Measurements from ENCODE around the gene RNF144B.

The RNF144B gene

GRCh38 chr6:18391023-18391422 is 3.9 kb downstream of the RNF144B start:
- peaks cover 81% of the 10 kb centered on the region in 2 experiments for H3K4me1 ChIP-seq (ENCODE audit: control insufficient read depth in 1 of 2, insufficient read depth in 1 of 2, low read depth in 1 of 2, low read length in 1 of 2)
- peak overlapping the region; percentile 84 to 85 for H3K4me3 ChIP-seq (ENCODE audit: low read depth in 1 of 2, low read length in 1 of 2)
- H3K36me3 ChIP-seq = no peaks in the 10 kb centered on the region
- TF ChIP-seq CTCF (IDR thresholded peaks at IDR 0.05) = no peak
- no peaks in the 10 kb centered on the region for H3K9me3 ChIP-seq
- H3K27me3 ChIP-seq = no peaks in the 10 kb centered on the region
- H3K27ac ChIP-seq = peak overlapping the region; percentile 99

- peaks cover 6% of the 10 kb centered on the region for H3K36me3 ChIP-seq
- H3K9me3 ChIP-seq = no peaks in the 10 kb centered on the region
- H3K27ac ChIP-seq = peak overlapping the region; percentile 99
- no peaks in the 10 kb centered on the region for H3K27me3 ChIP-seq
- H3K4me1 ChIP-seq (ENCODE audit: control insufficient read depth in 1 of 2, insufficient read depth in 1 of 2, low read depth in 1 of 2, low read length in 1 of 2) = peaks cover 85 to 86% of the 10 kb centered on the region in 2 experiments
- H3K4me3 ChIP-seq (ENCODE audit: low read depth in 1 of 2, low read length in 1 of 2) = no peak overlapping the region
- TF ChIP-seq CTCF (IDR thresholded peaks at IDR 0.05) = peak; percentile 59
Observed at GRCh38 chr6:18392346-18392877, 5.3 kb downstream of the RNF144B start.

DNA sequence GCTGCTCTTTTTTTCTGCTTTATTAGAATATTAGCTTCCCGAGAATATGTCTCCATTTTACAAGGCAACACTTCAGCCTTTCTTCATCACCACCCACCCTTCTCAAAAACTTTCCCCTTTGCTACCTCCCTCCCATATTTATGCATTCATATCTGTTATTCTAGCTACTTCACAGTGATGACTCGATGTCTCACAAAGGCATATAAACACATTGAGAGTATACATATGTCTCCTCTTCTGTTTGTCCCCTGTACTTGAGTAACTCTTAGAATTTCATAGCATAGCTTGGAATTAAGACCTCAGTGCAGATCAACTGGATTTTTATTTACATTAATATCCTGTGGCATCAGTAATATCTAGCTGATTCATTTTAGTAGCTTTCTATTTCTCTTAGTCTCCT is 6.5 kb downstream of the RNF144B start:
- Histone ChIP-seq H3K27ac (peak overlapping the region; percentile 99), H3K36me3 (peaks cover 6% of the 10 kb centered on the region), H3K4me1 (ENCODE audit: control insufficient read depth in 1 of 2, insufficient read depth in 1 of 2, low read depth in 1 of 2, low read length in 1 of 2) (peaks cover 97 to 99% of the 10 kb centered on the region in 2 experiments), H3K27me3 (no peaks in the 10 kb centered on the region), H3K9me3 (no peaks in the 10 kb centered on the region), H3K4me3 (ENCODE audit: low read depth in 1 of 2, low read length in 1 of 2) (no peak overlapping the region)
- TF ChIP-seq CTCF (IDR thresholded peaks at IDR 0.05) = no peak

- peak overlapping the region; percentile 99 for H3K27ac ChIP-seq
- H3K27me3 ChIP-seq = no peaks in the 10 kb centered on the region
- TF ChIP-seq CTCF (IDR thresholded peaks at IDR 0.05) = no peak
- H3K4me3 ChIP-seq (ENCODE audit: low read depth in 1 of 2, low read length in 1 of 2) = no peak overlapping the region
- H3K4me1 ChIP-seq (ENCODE audit: control insufficient read depth in 1 of 2, insufficient read depth in 1 of 2, low read depth in 1 of 2, low read length in 1 of 2) = peaks cover 98 to 100% of the 10 kb centered on the region in 2 experiments
- no peaks in the 10 kb centered on the region for H3K9me3 ChIP-seq
- H3K36me3 ChIP-seq = peaks cover 19% of the 10 kb centered on the region
Observed at GRCh38 chr6:18395177-18395855, 8.2 kb downstream of the RNF144B start.

GRCh38 chr6:18395856-18396197 is 8.7 kb downstream of the RNF144B start:
- Histone ChIP-seq H3K9me3 (no peaks in the 10 kb centered on the region), H3K4me1 (ENCODE audit: control insufficient read depth in 1 of 2, insufficient read depth in 1 of 2, low read depth in 1 of 2, low read length in 1 of 2) (peaks cover 98 to 100% of the 10 kb centered on the region in 2 experiments), H3K27ac (peak overlapping the region; percentile 99), H3K27me3 (no peaks in the 10 kb centered on the region), H3K36me3 (peaks cover 20% of the 10 kb centered on the region), H3K4me3 (ENCODE audit: low read depth in 1 of 2, low read length in 1 of 2) (no peak overlapping the region)
- TF ChIP-seq CTCF (IDR thresholded peaks at IDR 0.05) = no peak

All from neutrophil (primary cell).